C4-2B (cell line): ENCODE results near the gene SNX27.

Experiments used
- CTCF ChIP-seq: fragments of 450-650 bp; conservative IDR thresholded peaks from 2 replicates; pipeline ENCODE4 v1.5.1; 2017; ENCODE audit warnings: mild to moderate bottlenecking
- ZFX ChIP-seq: fragments of 450-650 bp; IDR thresholded peaks from 2 replicates; pipeline ENCODE4 v1.6.1; 2017

- TF ChIP-seq CTCF (no peak), ZFX (peak; percentile 77)
Measured at GRCh38 chr1:151611832-151612500, at the start of gene SNX27.
